ENCODE measurements around the gene IL36RN.

The IL36RN gene

GRCh38 chr2:113060796-113061195 is 1.8 kb downstream of the IL36RN start:
- H3K9me3 Mint-ChIP-seq: no peaks in the 10 kb centered on the region
- DNase-seq (ENCODE audit: low spot score in 2 of 2): no peak
- no peak for ATAC-seq
- no peak overlapping the region for H3K4me3 Mint-ChIP-seq
- no peaks in the 10 kb centered on the region for H3K4me1 Mint-ChIP-seq
- H3K27ac Mint-ChIP-seq: no peak overlapping the region
- no peaks in the 10 kb centered on the region for H3K36me3 Mint-ChIP-seq

GRCh38 chr2:113061241-113061640 is 2.2 kb downstream of the IL36RN start:
- Mint-ChIP-seq H3K4me3 (no peak overlapping the region), H3K9me3 (no peaks in the 10 kb centered on the region), H3K36me3 (no peaks in the 10 kb centered on the region), H3K27ac (no peak overlapping the region), H3K4me1 (no peaks in the 10 kb centered on the region)
- ATAC-seq: no peak
- DNase-seq (ENCODE audit: low spot score in 2 of 2): no peak

- ATAC-seq (peak; percentile 27), DNase-seq (ENCODE audit: low spot score in 2 of 2) (peak in 1 of 2 donors; percentile 41)
- no peaks in the 10 kb centered on the region for H3K36me3 Mint-ChIP-seq
- H3K27ac Mint-ChIP-seq: no peak overlapping the region
- H3K4me3 Mint-ChIP-seq: no peak overlapping the region
- H3K4me1 Mint-ChIP-seq: no peaks in the 10 kb centered on the region
- no peaks in the 10 kb centered on the region for H3K9me3 Mint-ChIP-seq
Measured at GRCh38 chr2:113061896-113062770, 3.1 kb downstream of the IL36RN start.

- H3K9me3 Mint-ChIP-seq: no peaks in the 10 kb centered on the region
- H3K4me3 Mint-ChIP-seq: no peak overlapping the region
- no peaks in the 10 kb centered on the region for H3K4me1 Mint-ChIP-seq
- DNase-seq (ENCODE audit: low spot score in 2 of 2) (peak in 1 of 2 donors; percentile 26), ATAC-seq (no peak)
- H3K27ac Mint-ChIP-seq: no peak overlapping the region
- H3K36me3 Mint-ChIP-seq: no peaks in the 10 kb centered on the region
Measured at GRCh38 chr2:113064281-113064680, 5.3 kb downstream of the IL36RN start.

GRCh38 chr2:113064898-113065297 is 5.9 kb downstream of the IL36RN start:
- no peak overlapping the region for H3K27ac Mint-ChIP-seq
- no peaks in the 10 kb centered on the region for H3K36me3 Mint-ChIP-seq
- no peaks in the 10 kb centered on the region for H3K4me1 Mint-ChIP-seq
- no peak for ATAC-seq
- H3K4me3 Mint-ChIP-seq: no peak overlapping the region
- H3K9me3 Mint-ChIP-seq: no peaks in the 10 kb centered on the region
- DNase-seq (ENCODE audit: low spot score in 2 of 2): no peak

GRCh38 chr2:113067681-113068080 is 8.7 kb downstream of the IL36RN start, which contains the start of gene IL1F10:
Gene IL1F10 (plus strand): TSS chr2:113067970. CDS start chr2:113072739, 4,769 bp downstream.
- DNase-seq (ENCODE audit: low spot score in 2 of 2) (no peak), ATAC-seq (no peak)
- Mint-ChIP-seq H3K27ac (no peak within 1 kb of the TSS), H3K4me3 (no peak within 1 kb of the TSS), H3K36me3 (no peaks in the 10 kb centered on the region), H3K9me3 (no peaks in the 10 kb centered on the region), H3K4me1 (no peaks in the 10 kb centered on the region)

- no peaks in the 10 kb centered on the region for H3K4me1 Mint-ChIP-seq
- no peak for DNase-seq (ENCODE audit: low spot score in 2 of 2)
- no peaks in the 10 kb centered on the region for H3K9me3 Mint-ChIP-seq
- H3K36me3 Mint-ChIP-seq: no peaks in the 10 kb centered on the region
- ATAC-seq: no peak
- H3K27ac Mint-ChIP-seq: no peak overlapping the region
- no peak overlapping the region for H3K4me3 Mint-ChIP-seq
Measured at GRCh38 chr2:113068249-113068648, 9.3 kb downstream of the IL36RN start.

GRCh38 chr2:113068706-113069485 is 9.9 kb downstream of the IL36RN start:
- Mint-ChIP-seq H3K27ac (no peak overlapping the region), H3K4me3 (no peak overlapping the region), H3K9me3 (no peaks in the 10 kb centered on the region), H3K4me1 (no peaks in the 10 kb centered on the region), H3K36me3 (no peaks in the 10 kb centered on the region)
- no peak for ATAC-seq
- DNase-seq (ENCODE audit: low spot score in 2 of 2): no peak

GRCh38 chr2:113069676-113070605 is 10.9 kb downstream of the IL36RN start:
- no peaks in the 10 kb centered on the region for H3K9me3 Mint-ChIP-seq
- DNase-seq (ENCODE audit: low spot score in 2 of 2) (no peak), ATAC-seq (no peak)
- no peaks in the 10 kb centered on the region for H3K36me3 Mint-ChIP-seq
- H3K27ac Mint-ChIP-seq: no peak overlapping the region
- H3K4me3 Mint-ChIP-seq: no peak overlapping the region
- H3K4me1 Mint-ChIP-seq: peaks cover 4% of the 10 kb centered on the region

GRCh38 chr2:113070606-113070975 is 11.6 kb downstream of the IL36RN start:
- Mint-ChIP-seq H3K4me3 (no peak overlapping the region), H3K36me3 (no peaks in the 10 kb centered on the region), H3K4me1 (peaks cover 7% of the 10 kb centered on the region), H3K9me3 (no peaks in the 10 kb centered on the region), H3K27ac (no peak overlapping the region)
- ATAC-seq (no peak), DNase-seq (ENCODE audit: low spot score in 2 of 2) (no peak)

GRCh38 chr2:113072584-113072983 is 13.6 kb downstream of the IL36RN start:
- no peak for ATAC-seq
- no peak overlapping the region for H3K4me3 Mint-ChIP-seq
- DNase-seq (ENCODE audit: low spot score in 2 of 2): no peak
- H3K36me3 Mint-ChIP-seq: no peaks in the 10 kb centered on the region
- peaks cover 7% of the 10 kb centered on the region for H3K4me1 Mint-ChIP-seq
- no peaks in the 10 kb centered on the region for H3K9me3 Mint-ChIP-seq
- no peak overlapping the region for H3K27ac Mint-ChIP-seq

GRCh38 chr2:113073325-113073834 is 14.4 kb downstream of the IL36RN start:
- Mint-ChIP-seq H3K36me3 (no peaks in the 10 kb centered on the region), H3K4me1 (peaks cover 7% of the 10 kb centered on the region), H3K4me3 (no peak overlapping the region), H3K9me3 (no peaks in the 10 kb centered on the region), H3K27ac (no peak overlapping the region)
- DNase-seq (ENCODE audit: low spot score in 2 of 2) (no peak), ATAC-seq (no peak)

- H3K27ac Mint-ChIP-seq: no peak overlapping the region
- no peak overlapping the region for H3K4me3 Mint-ChIP-seq
- peak; percentile 19 for ATAC-seq
- H3K9me3 Mint-ChIP-seq: no peaks in the 10 kb centered on the region
- peaks cover 7% of the 10 kb centered on the region for H3K4me1 Mint-ChIP-seq
- DNase-seq (ENCODE audit: low spot score in 2 of 2): no peak
- H3K36me3 Mint-ChIP-seq: no peaks in the 10 kb centered on the region
Measured at GRCh38 chr2:113075030-113075429, 16.0 kb downstream of the IL36RN start.

- DNase-seq (ENCODE audit: low spot score in 2 of 2): no peak
- H3K4me3 Mint-ChIP-seq: no peak overlapping the region
- peaks cover 7% of the 10 kb centered on the region for H3K4me1 Mint-ChIP-seq
- H3K27ac Mint-ChIP-seq: no peak overlapping the region
- no peaks in the 10 kb centered on the region for H3K36me3 Mint-ChIP-seq
- ATAC-seq: no peak
- no peaks in the 10 kb centered on the region for H3K9me3 Mint-ChIP-seq
Measured at GRCh38 chr2:113075600-113075999, 16.6 kb downstream of the IL36RN start.
